IMR-90 (cell line): ENCODE data around the gene OR6S1. TPM values are rescaled to one million over a fixed set of nuclear protein-coding genes. Genes with fewer than 3 reads are reported as not detected.

Experiments used
- ATAC-seq: fragments of 200-7000 bp; cut with Tn5 transposase; 2 replicates; pipeline ENCODE4 v1.9.1; 2020; ENCODE audit warnings: low read depth, mild to moderate bottlenecking, moderate library complexity
- BruUV-seq: library from RNA; stranded (reverse); fragments of 400-500 nt; replicated peaks from 2 replicates; lab custom pipeline; 2021; lab: Mats Ljungman, UMichigan
- CTCF ChIA-PET: fragments of 300-600 bp; formaldehyde crosslinking; extraction: SDS; loops from one replicate; lab custom pipeline; 2021; ENCODE audit warnings: antibody characterized with exemption; lab: Yijun Ruan, JAX
- POLR2A ChIA-PET: fragments of 300-600 bp; sonication (Branson Sonifier 250); formaldehyde crosslinking; loops from one replicate; lab custom pipeline; 2022; ENCODE audit warnings: antibody characterized with exemption; ENCODE audit not compliant: unreplicated experiment; lab: Charles Lee
- DNase-seq: peaks from one replicate; pipeline ENCODE4 v3.0.0; 2013
- H2AFZ ChIP-seq: replicated peaks from 2 replicates; pipeline ENCODE3; 2013; ENCODE audit warnings: low read length, mild to moderate bottlenecking; ENCODE audit not compliant: poor library complexity
- H2AK5ac ChIP-seq: 2 replicates; pipeline ENCODE4 v1.6.1; 2013; ENCODE audit warnings: low read depth, low read length, inconsistent platforms
- H2AK9ac ChIP-seq: replicated peaks from 2 replicates; pipeline ENCODE3; 2013; ENCODE audit warnings: mild to moderate bottlenecking, low read depth, low read length, moderate library complexity; ENCODE audit not compliant: poor library complexity
- H2BK120ac ChIP-seq: 2 replicates; pipeline ENCODE4 v1.6.1; 2013; ENCODE audit warnings: low read depth, low read length, inconsistent platforms
- H2BK15ac ChIP-seq: 3 replicates; pipeline ENCODE4 v1.6.1; 2013; ENCODE audit warnings: low read depth, low read length, inconsistent platforms
- H2BK20ac ChIP-seq: 2 replicates; pipeline ENCODE4 v1.6.1; 2013; ENCODE audit warnings: low read depth, mild to moderate bottlenecking, inconsistent platforms, low read length, moderate library complexity
- H2BK5ac ChIP-seq: 2 replicates; pipeline ENCODE4 v1.6.1; 2013; ENCODE audit warnings: mild to moderate bottlenecking, low read depth, low read length, inconsistent platforms; ENCODE audit not compliant: poor library complexity, severe bottlenecking
- H3K14ac ChIP-seq: replicated peaks from 2 replicates; pipeline ENCODE4 v1.6.1; 2013; ENCODE audit warnings: low read depth, low read length, inconsistent platforms
- H3K18ac ChIP-seq: 2 replicates; pipeline ENCODE4 v1.6.1; 2013; ENCODE audit warnings: low read depth, low read length, control low read depth
- H3K23ac ChIP-seq: 2 replicates; pipeline ENCODE4 v1.6.1; 2013; ENCODE audit warnings: low read depth, low read length, inconsistent platforms
- H3K27ac ChIP-seq: 2 replicates; pipeline ENCODE4 v1.5.1; 2013; ENCODE audit warnings: mild to moderate bottlenecking, control low read depth, low read length; ENCODE audit not compliant: insufficient read depth
- H3K27me3 ChIP-seq: 2 replicates; pipeline ENCODE4 v1.6.1; 2013; ENCODE audit warnings: low read length; ENCODE audit not compliant: control insufficient read depth, insufficient read depth
- H3K36me3 ChIP-seq: 2 replicates; pipeline ENCODE4 v1.6.1; 2013; ENCODE audit warnings: low read length, mixed read lengths; ENCODE audit not compliant: control insufficient read depth, insufficient read depth
- H3K4ac ChIP-seq: 2 replicates; pipeline ENCODE4 v1.6.1; 2013; ENCODE audit warnings: low read depth, low read length, inconsistent platforms
- H3K4me1 ChIP-seq: 2 replicates; pipeline ENCODE4 v1.6.1; 2013; ENCODE audit warnings: low read length, mixed read lengths; ENCODE audit not compliant: control insufficient read depth, insufficient read depth
- H3K4me2 ChIP-seq: 2 replicates; pipeline ENCODE4 v1.6.1; 2013; ENCODE audit warnings: low read depth, mild to moderate bottlenecking, control low read depth, low read length, moderate library complexity
- H3K4me3 ChIP-seq: 2 replicates; pipeline ENCODE4 v1.5.1; 2013; ENCODE audit warnings: low read depth, mild to moderate bottlenecking, control low read depth, low read length, moderate library complexity; ENCODE audit not compliant: insufficient read depth
- H3K56ac ChIP-seq: 2 replicates; pipeline ENCODE4 v1.6.1; 2013; ENCODE audit warnings: low read length, inconsistent platforms; ENCODE audit not compliant: insufficient read depth; ENCODE audit errors: extremely low read depth
- H3K79me1 ChIP-seq, 2 experiments: 2 replicates each; pipeline ENCODE4 v1.6.1; 2013; ENCODE audit warnings: low read length in 2 of 2, inconsistent platforms in 1 of 2, low read depth in 1 of 2
- H3K9ac ChIP-seq: 2 replicates; pipeline ENCODE4 v1.6.1; 2013; ENCODE audit warnings: low read depth, low read length, control low read depth
- H3K9me1 ChIP-seq: 2 replicates; pipeline ENCODE4 v1.6.1; 2013; ENCODE audit warnings: low read length, inconsistent platforms; ENCODE audit not compliant: insufficient read depth
- H3K9me3 ChIP-seq: 2 replicates; pipeline ENCODE4 v1.6.1; 2013; ENCODE audit warnings: low read length; ENCODE audit not compliant: control insufficient read depth, insufficient read depth
- H4K20me1 ChIP-seq: 2 replicates; pipeline ENCODE4 v1.6.1; 2013; ENCODE audit warnings: low read length, inconsistent platforms; ENCODE audit not compliant: insufficient read depth
- H4K5ac ChIP-seq: 2 replicates; pipeline ENCODE4 v1.6.1; 2013; ENCODE audit warnings: mild to moderate bottlenecking, low read depth, low read length, control low read depth
- H4K8ac ChIP-seq, 2 experiments: 2 replicates each; pipeline ENCODE4 v1.6.1; 2013; ENCODE audit warnings: low read depth in 2 of 2, low read length in 2 of 2, control low read depth in 1 of 2, inconsistent platforms in 1 of 2
- H4K91ac ChIP-seq: 2 replicates; pipeline ENCODE4 v1.6.1; 2013; ENCODE audit warnings: low read depth, low read length, inconsistent platforms; ENCODE audit not compliant: insufficient read depth
- BHLHE40 ChIP-seq: fragments of 150-350 bp; IDR thresholded peaks from 2 replicates; pipeline ENCODE4 v1.6.1; 2016; ENCODE audit warnings: mild to moderate bottlenecking, low read depth, low read length
- WGBS, 2 experiments: methylation state at CpG; one replicate each; pipeline versions ENCODE4 v1.1.5 to v1.1.7; 2013; ENCODE audit warnings: missing lambda C conversion rate in 2 of 2; ENCODE audit not compliant: insufficient read length in 1 of 2; ENCODE audit errors: extremely low coverage in 2 of 2; 5-methylcytosine and 5-hydroxymethylcytosine counted together
- dilution Hi-C: fragments of 300-500 bp; cut with HindIII; formaldehyde crosslinking; loops from one replicate; pipeline ENCODE4 v1.14.3; 2018; ENCODE audit warnings: low sequenced_read_pairs; ENCODE audit not compliant: unreplicated experiment
- in situ Hi-C: fragments of 300-500 bp; cut with MboI; formaldehyde crosslinking; loops from 3 replicates; pipeline ENCODE4 v1.14.3; 2019; ENCODE audit warnings: low sequenced_read_pairs, inconsistent platforms, mixed read lengths
- intact Hi-C: fragments of 100-400 bp; cut with micrococcal nuclease; formaldehyde crosslinking; loops from 2 replicates; pipeline ENCODE4 v1.10.0; 2022
- polyA plus RNA-seq, 3 experiments: library from polyadenylated mRNA; depleted of rRNA; stranded (reverse); fragments of >200 nt; gene quantifications; 2 replicates each; pipeline ENCODE4 v1.2.3, GENCODE V29; 2012; ENCODE audit warnings: low replicate concordance in 1 of 3
- total RNA-seq: library from RNA; depleted of rRNA; stranded (reverse); fragments of >200 nt; gene quantifications from 2 replicates; pipeline ENCODE4 v1.2.3, GENCODE V29; 2012

The OR6S1 gene
- total and polyA plus RNA-seq, 2 of the 4 experiments (the other 2 are of a cell fraction), result not detected

DNA sequence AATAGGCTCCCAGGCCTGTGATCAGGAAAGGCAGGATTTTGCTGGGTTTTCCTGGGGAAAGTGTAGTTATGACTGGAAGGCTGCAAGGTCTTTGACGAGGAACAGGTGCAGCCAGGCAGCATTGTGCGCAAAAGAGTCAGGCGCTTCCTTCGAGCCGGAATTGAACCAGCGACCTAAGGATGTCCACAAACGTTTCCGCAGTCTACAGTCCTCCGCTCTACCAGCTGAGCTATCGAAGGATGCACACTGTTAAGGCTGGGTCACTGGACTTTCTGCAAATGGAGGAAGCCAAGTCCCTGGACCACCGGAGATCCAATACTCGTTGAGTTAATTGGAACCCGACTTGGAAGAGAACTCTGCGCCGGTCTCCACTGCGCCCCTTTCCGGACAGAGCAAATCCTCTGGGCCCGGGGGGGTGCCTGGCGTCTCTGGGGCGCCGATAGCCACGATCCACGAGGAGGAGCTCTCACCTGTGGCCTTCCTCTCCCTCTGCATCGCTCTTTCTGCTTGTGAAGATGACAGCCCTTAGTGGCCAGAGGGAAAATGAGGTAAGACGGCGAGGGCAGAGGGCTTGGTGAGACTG is 18.4 kb upstream of the OR6S1 start:
- in situ Hi-C loops, result no loop called here
- H3K9me1 ChIP-seq, result no peaks in the 10 kb centered on the region
- no peak overlapping the region for H3K4ac ChIP-seq
- H2AK5ac ChIP-seq, result no peak overlapping the region
- no TSS peak for BruUV-seq
- H3K79me1 ChIP-seq, result no peaks in the 10 kb centered on the region
- intact Hi-C loops, result no loop called here
- no peak overlapping the region for H3K23ac ChIP-seq
- ChIA-PET CTCF (no interaction called here), POLR2A (no interaction called here)
- dilution Hi-C loops, result loop anchor here (25.0 kb wide), 1 partner anchor 123 kb away; no protein-coding TSS in a partner anchor
- no peak overlapping the region for H4K91ac ChIP-seq
- no peak overlapping the region for H2BK15ac ChIP-seq
- H3K4me1 ChIP-seq, result no peaks in the 10 kb centered on the region
- TF ChIP-seq BHLHE40, result no peak
- H3K14ac ChIP-seq, result no peak overlapping the region
- no peak overlapping the region for H2AK9ac ChIP-seq
- no peaks in the 10 kb centered on the region for H3K9me3 ChIP-seq
- H2AFZ ChIP-seq, result no peak overlapping the region
- no peak overlapping the region for H2BK20ac ChIP-seq
- H3K4me3 ChIP-seq, result no peak overlapping the region
- ATAC-seq (no peak), DNase-seq (no peak)
- H3K4me2 ChIP-seq, result no peak overlapping the region
- H4K8ac ChIP-seq, result no peak overlapping the region
- no peak overlapping the region for H3K18ac ChIP-seq
- H3K56ac ChIP-seq, result no peak overlapping the region
- peaks cover 23% of the 10 kb centered on the region for H3K27me3 ChIP-seq
- no peak overlapping the region for H4K5ac ChIP-seq
- no peaks in the 10 kb centered on the region for H3K36me3 ChIP-seq
- WGBS, 2 experiments, result 47% methylated on average over 22 of the region's 26 CpGs; no CpG with 5 or more reads in 1 of the 2 experiments
- H2BK5ac ChIP-seq, result no peak overlapping the region
- no peak overlapping the region for H3K27ac ChIP-seq
- no peak overlapping the region for H2BK120ac ChIP-seq
- no peaks in the 10 kb centered on the region for H4K20me1 ChIP-seq
- no peak overlapping the region for H3K9ac ChIP-seq
